ENCODE results near the gene STRADA.

The STRADA gene

DNA sequence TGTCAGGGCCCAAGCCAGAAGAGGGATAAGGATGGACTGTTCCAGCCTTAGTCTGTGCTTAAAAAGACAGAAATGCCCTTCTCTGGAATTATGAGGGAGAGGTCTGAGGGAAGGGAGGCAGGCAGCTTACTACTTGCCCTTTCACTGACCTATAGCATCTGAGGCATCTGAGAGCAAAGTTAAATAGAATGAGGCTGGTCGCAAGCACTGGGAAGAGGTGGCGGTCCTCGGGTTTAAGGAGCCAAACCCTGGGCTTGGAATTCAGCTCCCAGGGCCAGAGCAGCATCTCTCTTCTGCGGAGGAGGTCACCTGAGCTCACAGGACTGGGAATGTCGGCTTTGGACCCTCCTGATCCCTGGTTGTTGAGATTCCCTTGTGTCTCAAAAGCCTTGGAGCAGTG, 38.6 kb downstream of the STRADA start:
- DNase-seq (ENCODE audit: low read depth): no peak
- TF ChIP-seq, protein P1, sequence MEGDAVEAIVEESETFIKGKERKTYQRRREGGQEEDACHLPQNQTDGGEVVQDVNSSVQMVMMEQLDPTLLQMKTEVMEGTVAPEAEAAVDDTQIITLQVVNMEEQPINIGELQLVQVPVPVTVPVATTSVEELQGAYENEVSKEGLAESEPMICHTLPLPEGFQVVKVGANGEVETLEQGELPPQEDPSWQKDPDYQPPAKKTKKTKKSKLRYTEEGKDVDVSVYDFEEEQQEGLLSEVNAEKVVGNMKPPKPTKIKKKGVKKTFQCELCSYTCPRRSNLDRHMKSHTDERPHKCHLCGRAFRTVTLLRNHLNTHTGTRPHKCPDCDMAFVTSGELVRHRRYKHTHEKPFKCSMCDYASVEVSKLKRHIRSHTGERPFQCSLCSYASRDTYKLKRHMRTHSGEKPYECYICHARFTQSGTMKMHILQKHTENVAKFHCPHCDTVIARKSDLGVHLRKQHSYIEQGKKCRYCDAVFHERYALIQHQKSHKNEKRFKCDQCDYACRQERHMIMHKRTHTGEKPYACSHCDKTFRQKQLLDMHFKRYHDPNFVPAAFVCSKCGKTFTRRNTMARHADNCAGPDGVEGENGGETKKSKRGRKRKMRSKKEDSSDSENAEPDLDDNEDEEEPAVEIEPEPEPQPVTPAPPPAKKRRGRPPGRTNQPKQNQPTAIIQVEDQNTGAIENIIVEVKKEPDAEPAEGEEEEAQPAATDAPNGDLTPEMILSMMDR (conservative IDR thresholded peaks at IDR 0.05; ENCODE audit: control insufficient read depth, insufficient read depth, low read depth, low read length): no peak
- no peak overlapping the region for H3K4me3 ChIP-seq (ENCODE audit: control insufficient read depth, low read depth, low read length)

DNA sequence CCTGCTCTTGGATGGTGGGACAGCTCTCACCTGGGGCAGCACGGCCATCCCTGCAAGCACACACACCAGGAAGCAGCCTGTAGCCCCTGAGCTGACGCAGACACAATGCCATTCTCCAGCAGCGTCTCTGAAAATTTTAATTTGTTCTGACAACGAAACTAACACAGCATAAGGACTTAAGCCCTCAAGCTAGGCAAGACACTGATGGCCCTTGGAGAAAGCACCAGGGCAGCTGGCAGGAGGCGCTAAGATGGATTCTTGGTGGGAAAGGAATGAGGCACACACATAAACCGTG, 38.9 kb downstream of the STRADA start:
- H3K4me3 ChIP-seq (ENCODE audit: control insufficient read depth, low read depth, low read length): no peak overlapping the region
- DNase-seq (ENCODE audit: low read depth): no peak
- TF ChIP-seq, protein P1 (conservative IDR thresholded peaks at IDR 0.05; ENCODE audit: control insufficient read depth, insufficient read depth, low read depth, low read length): no peak

DNA sequence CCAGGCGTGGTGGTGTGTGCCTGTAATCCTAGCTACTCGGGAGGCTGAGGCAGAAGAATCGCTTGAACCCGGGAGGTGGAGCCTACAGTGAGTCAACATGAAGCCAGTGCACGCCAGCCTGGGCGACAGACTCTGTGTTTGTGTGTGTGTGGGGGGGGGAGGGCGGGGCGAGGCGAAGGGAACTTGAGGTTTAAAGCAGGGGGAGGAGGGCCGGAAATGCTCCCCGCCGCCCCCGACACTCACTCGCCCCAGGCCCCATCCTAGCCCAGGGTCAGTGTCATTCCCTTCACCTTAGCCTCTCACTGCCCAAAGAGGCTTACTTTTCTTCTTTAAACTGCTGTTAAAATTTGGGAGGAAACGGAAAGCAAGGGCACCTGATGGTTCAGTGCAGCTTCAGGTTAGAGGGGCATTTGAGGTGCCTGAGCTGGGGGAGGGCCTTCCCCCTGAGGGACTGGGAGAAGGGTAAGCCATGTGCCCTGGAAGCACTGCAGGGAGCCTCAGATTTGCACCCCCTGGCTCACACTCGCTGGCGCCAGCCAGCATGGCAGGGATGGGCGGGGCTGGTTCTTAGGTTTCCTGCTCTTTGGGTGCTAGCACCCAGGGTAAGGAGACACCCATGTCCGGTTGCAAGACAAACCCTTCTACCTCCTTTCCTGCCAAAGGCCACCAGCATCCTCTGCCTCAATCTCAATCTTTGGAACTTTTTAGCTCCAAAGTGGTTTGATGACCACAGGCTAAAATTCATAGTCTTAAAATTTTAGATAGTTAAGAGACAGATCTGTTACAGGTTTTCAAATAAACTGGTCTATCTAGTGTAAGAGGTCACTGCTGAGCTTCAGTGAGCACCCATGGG, 39.5 kb downstream of the STRADA start:
- no peak overlapping the region for H3K4me3 ChIP-seq (ENCODE audit: control insufficient read depth, low read depth, low read length)
- no peak for DNase-seq (ENCODE audit: low read depth)
- TF ChIP-seq, protein P1 (conservative IDR thresholded peaks at IDR 0.05; ENCODE audit: control insufficient read depth, insufficient read depth, low read depth, low read length): no peak

DNA sequence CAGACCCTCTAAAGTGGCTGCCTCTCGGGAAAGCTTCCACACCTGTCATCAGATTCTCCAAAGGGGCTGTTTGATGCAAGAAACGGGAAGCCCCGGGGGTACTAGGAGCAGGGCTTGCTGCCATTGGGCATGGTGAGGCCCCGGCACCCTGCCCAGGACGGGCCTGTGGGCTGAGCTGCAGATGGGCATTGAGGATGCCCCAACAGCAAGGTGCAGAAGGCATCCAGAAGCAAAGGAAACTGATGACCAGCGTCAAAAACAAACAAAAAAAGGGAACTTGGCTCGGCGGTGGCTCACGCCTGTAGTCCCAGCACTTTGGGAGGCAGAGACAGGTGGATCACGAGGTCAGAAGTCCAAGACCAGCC, 40.2 kb downstream of the STRADA start:
- TF ChIP-seq, protein P1 (conservative IDR thresholded peaks at IDR 0.05; ENCODE audit: control insufficient read depth, insufficient read depth, low read depth, low read length): no peak
- no peak for DNase-seq (ENCODE audit: low read depth)
- H3K4me3 ChIP-seq (ENCODE audit: control insufficient read depth, low read depth, low read length): no peak overlapping the region

DNA sequence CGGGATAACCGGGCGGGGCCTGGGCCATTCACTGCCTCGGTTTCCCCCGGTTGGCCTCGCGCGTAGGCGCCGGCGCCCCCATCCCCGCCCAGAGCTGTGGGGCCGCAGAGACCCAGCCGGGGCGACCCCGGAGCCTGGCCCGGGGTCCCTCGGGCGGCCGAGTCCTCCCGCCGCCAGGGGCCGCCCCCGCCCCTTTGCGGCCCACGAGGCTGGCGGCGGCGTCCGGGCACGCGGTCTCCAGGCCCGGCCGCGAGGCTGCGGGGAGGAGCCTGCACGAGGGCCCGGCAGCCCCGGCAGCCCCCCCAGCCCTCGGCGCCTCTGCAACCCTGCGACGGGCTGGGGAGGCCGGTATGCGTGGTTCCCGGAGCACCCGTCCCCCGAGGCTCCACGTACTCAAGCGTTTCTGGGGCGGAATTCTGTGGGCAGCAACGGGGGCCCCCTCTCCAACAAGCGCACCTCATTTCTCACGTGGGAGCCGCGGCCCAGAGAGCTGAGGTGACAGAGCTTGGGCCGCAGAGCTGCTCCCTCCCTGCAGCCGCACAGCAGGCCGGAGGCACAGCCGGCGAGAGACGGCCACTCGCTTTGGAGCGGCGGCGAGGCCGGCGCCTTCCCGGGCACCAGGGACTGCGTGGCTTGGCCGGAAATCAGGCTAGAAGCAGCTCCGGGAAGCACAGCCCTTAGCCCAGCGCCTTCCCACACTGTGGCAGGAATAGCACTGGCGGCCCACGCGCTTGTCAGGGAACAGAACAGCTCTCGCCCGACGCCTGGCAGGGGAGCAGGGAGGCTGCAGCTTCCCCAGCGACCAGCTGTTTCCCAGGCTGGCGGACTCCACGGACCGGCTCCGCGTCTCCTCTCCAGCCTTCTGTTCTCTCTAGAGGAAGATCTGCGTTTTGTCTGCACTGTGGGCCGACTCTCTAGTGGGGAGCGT, 40.8 kb downstream of the STRADA start:
- DNase-seq (ENCODE audit: low read depth): peak; percentile 59
- TF ChIP-seq, protein P1 (conservative IDR thresholded peaks at IDR 0.05; ENCODE audit: control insufficient read depth, insufficient read depth, low read depth, low read length): no peak

DNA sequence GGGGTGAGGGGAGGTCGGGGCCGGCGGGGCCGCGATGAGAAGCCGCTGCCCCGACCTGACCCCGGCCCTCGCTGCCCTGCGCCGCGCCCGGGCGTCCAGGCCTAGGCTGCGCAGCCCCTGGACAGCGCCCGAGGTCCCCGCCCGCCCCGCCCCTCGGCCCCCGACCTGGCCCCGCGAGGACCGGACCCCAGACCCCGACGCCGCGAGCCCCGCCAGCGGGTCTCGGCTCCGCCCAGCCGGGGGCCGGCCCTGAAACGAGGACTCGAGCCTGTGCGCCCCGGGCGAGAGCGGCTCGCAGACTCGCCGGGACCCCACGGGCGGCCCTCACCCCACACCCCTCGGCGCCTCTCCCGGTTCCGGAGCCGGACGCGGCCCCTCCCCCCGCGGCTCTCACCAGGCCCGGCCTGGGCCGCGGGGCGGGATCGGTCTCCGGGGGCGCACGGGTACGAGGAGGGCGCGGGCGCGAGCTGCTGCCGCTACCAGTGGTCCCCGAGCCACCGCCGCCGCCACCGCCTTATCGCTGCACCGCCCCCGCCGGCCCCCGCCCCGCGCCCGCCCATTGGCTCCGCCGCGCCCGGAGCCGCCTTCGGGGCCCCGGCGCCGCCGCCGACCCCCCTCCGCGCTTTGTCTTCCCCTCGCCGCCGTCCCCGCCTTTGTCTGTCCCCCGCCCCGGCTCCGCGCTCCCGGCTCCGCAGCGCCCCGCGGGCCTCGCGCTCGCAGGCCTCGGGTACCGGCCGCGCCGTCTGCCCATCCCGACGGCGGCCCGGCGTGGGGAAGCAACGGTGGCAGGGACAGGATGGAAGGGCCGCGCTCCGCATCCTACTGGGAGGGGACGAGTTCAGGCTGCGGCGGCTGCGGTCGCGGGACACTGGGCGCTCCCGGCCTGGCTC, 41.7 kb downstream of the STRADA start, which contains the start of gene LIMD2:
Gene LIMD2 (minus strand): TSS at position 488 of the 890 bp plus-strand sequence. CDS start 827 bp downstream, outside the sequence.
- peak within 1 kb of the TSS; percentile 27 for H3K4me3 ChIP-seq (ENCODE audit: control insufficient read depth, low read depth, low read length)
- TF ChIP-seq, protein P1 (conservative IDR thresholded peaks at IDR 0.05; ENCODE audit: control insufficient read depth, insufficient read depth, low read depth, low read length): no peak
- DNase-seq (ENCODE audit: low read depth): no peak

More for the DNA sequence above, 40.8 kb downstream of the STRADA start:
- peak overlapping the region; percentile 12 for H3K4me3 ChIP-seq (ENCODE audit: control insufficient read depth, low read depth, low read length)

All from fibroblast of mammary gland (primary cell).